SK-N-SH treated with all-trans-retinoic acid at 6 μM for 48 hours (cell line): ENCODE measurements around the gene PTX4.

Source experiments
- ATAC-seq: fragments of 200-7000 bp; cut with Tn5 transposase; 3 replicates; pipeline ENCODE4 v1.9.1; 2020; ENCODE audit warnings: mild to moderate bottlenecking, moderate library complexity
- ARNTL ChIP-seq: fragments of 450-650 bp; formaldehyde crosslinking; IDR thresholded peaks from 2 replicates; pipeline ENCODE4 v1.5.0; 2020; ENCODE audit warnings: low read depth, mild to moderate bottlenecking, moderate library complexity, borderline replicate concordance
- BACH2 ChIP-seq: fragments of 250-450 bp; sonication (Bioruptor Pico); IDR thresholded peaks from 2 replicates; pipeline ENCODE4 v1.9.0; 2021; ENCODE audit warnings: mild to moderate bottlenecking, borderline replicate concordance
- CREB5 ChIP-seq: fragments of 250-450 bp; sonication (Bioruptor Pico); IDR thresholded peaks from 2 replicates; pipeline ENCODE4 v1.5.1; 2020; ENCODE audit warnings: low read depth, mild to moderate bottlenecking, moderate library complexity
- CSDC2 ChIP-seq: fragments of 250-450 bp; sonication (Bioruptor Pico); IDR thresholded peaks from 2 replicates; pipeline ENCODE4 v1.5.0; 2020; ENCODE audit warnings: mild to moderate bottlenecking, moderate library complexity
- GLIS3 ChIP-seq: fragments of 250-450 bp; sonication (Bioruptor Pico); IDR thresholded peaks from 2 replicates; pipeline ENCODE4 v1.5.0; 2020; ENCODE audit warnings: mild to moderate bottlenecking, moderate library complexity
- OSR1 ChIP-seq: fragments of 250-450 bp; sonication (Bioruptor Pico); IDR thresholded peaks from 2 replicates; pipeline ENCODE4 v1.8.0; 2022; ENCODE audit warnings: moderate library complexity, mild to moderate bottlenecking, inconsistent platforms
- PPARA ChIP-seq: fragments of 250-450 bp; sonication (Bioruptor Pico); IDR thresholded peaks from 2 replicates; pipeline ENCODE4 v1.5.0; 2020; ENCODE audit warnings: mild to moderate bottlenecking, borderline replicate concordance
- RARB ChIP-seq: fragments of 250-450 bp; sonication (Bioruptor Pico); IDR thresholded peaks from 2 replicates; pipeline ENCODE4 v1.8.0; 2021; ENCODE audit warnings: mild to moderate bottlenecking, moderate library complexity
- SNAI2 ChIP-seq: fragments of 250-450 bp; sonication (Bioruptor Pico); IDR thresholded peaks from 2 replicates; pipeline ENCODE4 v1.5.0; 2020; ENCODE audit warnings: mild to moderate bottlenecking, moderate library complexity
- TCF4 ChIP-seq: fragments of 250-450 bp; sonication (Bioruptor Pico); IDR thresholded peaks from 2 replicates; pipeline ENCODE4 v1.8.0; 2021; ENCODE audit warnings: mild to moderate bottlenecking, moderate library complexity, borderline replicate concordance
- TSHZ2 ChIP-seq: fragments of 250-450 bp; sonication (Bioruptor Pico); IDR thresholded peaks from 2 replicates; pipeline ENCODE4 v1.5.0; 2020; ENCODE audit warnings: mild to moderate bottlenecking, moderate library complexity
- ZC3H10 ChIP-seq: fragments of 250-450 bp; sonication (Bioruptor Pico); IDR thresholded peaks from 2 replicates; pipeline ENCODE4 v1.5.1; 2021; ENCODE audit warnings: mild to moderate bottlenecking, moderate library complexity
- ZNF565 ChIP-seq: fragments of 450-650 bp; formaldehyde crosslinking; conservative IDR thresholded peaks from 2 replicates; pipeline ENCODE4 v1.5.0; 2020; ENCODE audit warnings: low read depth, mild to moderate bottlenecking, moderate library complexity
- ZNF70 ChIP-seq: fragments of 450-650 bp; formaldehyde crosslinking; IDR thresholded peaks from 2 replicates; pipeline ENCODE4 v1.5.0; 2020; ENCODE audit warnings: mild to moderate bottlenecking, moderate library complexity
- ZNF8 ChIP-seq: fragments of 450-650 bp; formaldehyde crosslinking; IDR thresholded peaks from 2 replicates; pipeline ENCODE4 v1.5.0; 2020; ENCODE audit warnings: mild to moderate bottlenecking, moderate library complexity
- TF ChIP-seq, protein P1 (sequence below): fragments of 250-450 bp; sonication (Bioruptor Pico); IDR thresholded peaks from 2 replicates; pipeline ENCODE4 v1.8.0; 2021; ENCODE audit warnings: low read depth, mild to moderate bottlenecking, moderate library complexity, borderline replicate concordance
- TF ChIP-seq, protein P2 (sequence below): fragments of 250-450 bp; sonication (Bioruptor Pico); IDR thresholded peaks from 2 replicates; pipeline ENCODE4 v1.5.1; 2021; ENCODE audit warnings: mild to moderate bottlenecking, moderate library complexity
- TF ChIP-seq, protein P3 (sequence below): fragments of 250-450 bp; sonication (Bioruptor Pico); IDR thresholded peaks from 2 replicates; pipeline ENCODE4 v1.8.0; 2020; ENCODE audit warnings: mild to moderate bottlenecking, moderate library complexity, borderline replicate concordance

Gene PTX4

GRCh38 chr16:1447965-1448364, 40.8 kb downstream of the PTX4 start:
- TF ChIP-seq TSHZ2, result no peak
- ATAC-seq, result no peak

DNA sequence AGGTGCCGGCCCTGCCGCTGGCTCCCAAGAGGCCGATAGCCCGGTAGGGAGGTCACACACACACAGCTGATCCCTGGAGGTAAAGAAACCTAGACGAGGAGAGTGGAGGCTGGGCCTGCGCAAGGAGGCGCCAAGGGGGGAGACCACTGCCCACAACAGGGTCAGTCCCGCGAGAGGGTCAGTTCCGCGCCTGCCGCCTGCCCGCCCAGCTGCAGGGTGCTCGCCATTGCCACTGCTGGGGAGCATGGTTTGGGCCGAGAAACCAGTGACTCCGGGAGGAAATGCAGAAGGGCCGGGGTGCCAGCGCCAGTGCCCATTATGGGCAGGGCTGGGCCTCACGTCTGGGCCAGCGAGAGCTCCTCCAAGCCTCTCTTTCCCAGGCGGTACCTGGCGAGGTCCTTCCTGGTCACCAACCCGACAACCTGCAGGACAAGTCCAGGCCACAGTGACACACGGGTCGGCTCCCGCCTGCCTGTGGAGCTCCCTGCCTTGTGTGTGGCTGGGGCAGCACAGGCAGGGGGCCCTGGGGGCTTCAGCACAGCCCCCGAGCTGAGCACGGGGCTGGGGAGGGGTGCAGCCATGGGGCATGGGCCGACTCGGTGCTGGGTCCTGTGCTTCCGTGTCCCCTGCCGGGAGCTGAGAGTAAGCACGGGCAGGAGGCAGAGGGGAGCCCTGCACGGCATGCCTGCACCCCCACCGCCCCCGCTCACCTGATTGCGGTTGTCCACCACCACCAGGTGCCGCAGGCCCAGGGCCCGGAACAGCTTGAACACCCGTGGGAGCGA, 42.3 kb downstream of the PTX4 start:
- ATAC-seq, result no peak
- TF ChIP-seq TCF4 (CRISPR knock-in tag) (no peak), BACH2 (CRISPR knock-in tag) (no peak), ARNTL (CRISPR knock-in tag) (no peak), ZC3H10 (CRISPR knock-in tag) (no peak), PPARA (CRISPR knock-in tag) (no peak), CREB5 (CRISPR knock-in tag) (no peak), ZNF565 (CRISPR knock-in tag) (no peak), SNAI2 (CRISPR knock-in tag) (no peak), ZNF70 (CRISPR knock-in tag) (no peak), CSDC2 (no peak), GLIS3 (no peak)
- TF ChIP-seq, protein P1, sequence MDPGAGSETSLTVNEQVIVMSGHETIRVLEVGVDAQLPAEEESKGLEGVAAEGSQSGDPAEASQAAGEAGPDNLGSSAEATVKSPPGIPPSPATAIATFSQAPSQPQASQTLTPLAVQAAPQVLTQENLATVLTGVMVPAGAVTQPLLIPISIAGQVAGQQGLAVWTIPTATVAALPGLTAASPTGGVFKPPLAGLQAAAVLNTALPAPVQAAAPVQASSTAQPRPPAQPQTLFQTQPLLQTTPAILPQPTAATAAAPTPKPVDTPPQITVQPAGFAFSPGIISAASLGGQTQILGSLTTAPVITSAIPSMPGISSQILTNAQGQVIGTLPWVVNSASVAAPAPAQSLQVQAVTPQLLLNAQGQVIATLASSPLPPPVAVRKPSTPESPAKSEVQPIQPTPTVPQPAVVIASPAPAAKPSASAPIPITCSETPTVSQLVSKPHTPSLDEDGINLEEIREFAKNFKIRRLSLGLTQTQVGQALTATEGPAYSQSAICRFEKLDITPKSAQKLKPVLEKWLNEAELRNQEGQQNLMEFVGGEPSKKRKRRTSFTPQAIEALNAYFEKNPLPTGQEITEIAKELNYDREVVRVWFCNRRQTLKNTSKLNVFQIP, result no peak
- TF ChIP-seq, protein P2, sequence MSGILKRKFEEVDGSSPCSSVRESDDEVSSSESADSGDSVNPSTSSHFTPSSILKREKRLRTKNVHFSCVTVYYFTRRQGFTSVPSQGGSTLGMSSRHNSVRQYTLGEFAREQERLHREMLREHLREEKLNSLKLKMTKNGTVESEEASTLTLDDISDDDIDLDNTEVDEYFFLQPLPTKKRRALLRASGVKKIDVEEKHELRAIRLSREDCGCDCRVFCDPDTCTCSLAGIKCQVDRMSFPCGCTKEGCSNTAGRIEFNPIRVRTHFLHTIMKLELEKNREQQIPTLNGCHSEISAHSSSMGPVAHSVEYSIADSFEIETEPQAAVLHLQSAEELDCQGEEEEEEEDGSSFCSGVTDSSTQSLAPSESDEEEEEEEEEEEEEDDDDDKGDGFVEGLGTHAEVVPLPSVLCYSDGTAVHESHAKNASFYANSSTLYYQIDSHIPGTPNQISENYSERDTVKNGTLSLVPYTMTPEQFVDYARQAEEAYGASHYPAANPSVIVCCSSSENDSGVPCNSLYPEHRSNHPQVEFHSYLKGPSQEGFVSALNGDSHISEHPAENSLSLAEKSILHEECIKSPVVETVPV (CRISPR knock-in tag), result no peak

DNA sequence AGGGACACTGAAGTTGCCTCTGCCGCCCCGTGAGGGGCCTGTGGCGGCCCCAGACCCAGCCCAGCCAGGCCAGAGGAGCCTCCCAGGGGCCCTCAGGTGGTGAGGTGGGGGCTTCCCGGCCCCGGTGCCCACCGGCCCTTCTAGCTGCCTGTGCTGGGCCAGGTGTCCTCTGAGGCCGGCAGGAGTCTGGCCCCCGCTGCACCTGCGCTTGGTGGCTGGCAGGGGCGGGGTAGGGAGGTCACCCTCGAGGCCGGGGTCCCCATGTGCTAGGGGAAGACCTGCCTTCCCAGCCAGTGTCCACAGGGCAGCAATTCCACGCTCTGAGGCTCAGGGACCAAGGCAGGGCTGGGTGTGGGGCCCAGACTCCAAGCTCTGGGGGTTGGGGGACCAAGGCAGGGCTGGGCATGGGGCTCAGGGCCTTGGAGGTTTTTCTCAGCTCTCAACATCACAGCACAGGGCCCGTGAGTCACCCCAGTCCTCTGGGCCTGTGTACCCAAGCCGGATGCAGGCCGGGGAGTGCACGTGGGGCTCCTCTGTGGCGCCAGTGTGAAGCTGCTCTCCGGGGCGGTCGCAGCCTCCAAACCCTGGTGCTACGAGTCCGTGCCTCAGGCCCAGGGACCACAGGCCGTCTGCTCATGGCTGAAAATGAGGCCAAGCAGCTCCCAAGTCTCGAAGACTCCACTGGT, 43.1 kb downstream of the PTX4 start:
- TF ChIP-seq ZNF8 (CRISPR knock-in tag), result no peak
- no peak for TF ChIP-seq TCF4 (CRISPR knock-in tag)
- TF ChIP-seq OSR1 (CRISPR knock-in tag), result no peak
- no peak for TF ChIP-seq CSDC2
- TF ChIP-seq ZNF565 (CRISPR knock-in tag), result no peak
- ATAC-seq, result no peak

- no peak for TF ChIP-seq RARB
- TF ChIP-seq, protein P3, sequence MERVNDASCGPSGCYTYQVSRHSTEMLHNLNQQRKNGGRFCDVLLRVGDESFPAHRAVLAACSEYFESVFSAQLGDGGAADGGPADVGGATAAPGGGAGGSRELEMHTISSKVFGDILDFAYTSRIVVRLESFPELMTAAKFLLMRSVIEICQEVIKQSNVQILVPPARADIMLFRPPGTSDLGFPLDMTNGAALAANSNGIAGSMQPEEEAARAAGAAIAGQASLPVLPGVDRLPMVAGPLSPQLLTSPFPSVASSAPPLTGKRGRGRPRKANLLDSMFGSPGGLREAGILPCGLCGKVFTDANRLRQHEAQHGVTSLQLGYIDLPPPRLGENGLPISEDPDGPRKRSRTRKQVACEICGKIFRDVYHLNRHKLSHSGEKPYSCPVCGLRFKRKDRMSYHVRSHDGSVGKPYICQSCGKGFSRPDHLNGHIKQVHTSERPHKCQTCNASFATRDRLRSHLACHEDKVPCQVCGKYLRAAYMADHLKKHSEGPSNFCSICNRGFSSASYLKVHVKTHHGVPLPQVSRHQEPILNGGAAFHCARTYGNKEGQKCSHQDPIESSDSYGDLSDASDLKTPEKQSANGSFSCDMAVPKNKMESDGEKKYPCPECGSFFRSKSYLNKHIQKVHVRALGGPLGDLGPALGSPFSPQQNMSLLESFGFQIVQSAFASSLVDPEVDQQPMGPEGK, result no peak
- TF ChIP-seq, all 23 proteins: peak for 0
- ATAC-seq, result no peak
Measured at GRCh38 chr16:1444730-1445517, 43.8 kb downstream of the PTX4 start.
